ENCODE data around the gene ANKMY1.

DNA sequence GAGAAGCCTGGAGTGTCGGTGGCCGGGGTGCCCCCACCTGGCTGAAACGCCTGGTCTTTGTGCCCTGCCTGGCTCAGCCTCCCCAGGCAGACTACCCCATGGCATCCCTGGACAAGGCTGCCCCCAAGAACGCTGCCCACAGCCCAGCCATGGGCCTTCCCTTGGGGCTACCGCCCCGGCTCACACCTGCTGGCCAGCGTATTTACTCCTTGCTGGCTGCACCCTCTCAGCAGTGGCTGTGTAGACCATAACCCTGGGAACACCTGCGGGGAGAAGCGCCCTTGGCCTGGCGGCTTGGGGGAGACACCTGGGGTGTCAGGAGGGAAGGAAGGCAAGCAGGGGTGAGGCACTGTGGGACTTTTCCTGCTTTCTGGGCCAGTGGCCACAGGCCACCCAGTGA, 46.1 kb upstream of the ANKMY1 start:
- TF ChIP-seq EZH2 (IDR thresholded peaks at IDR 0.05; ENCODE audit: insufficient read depth, poor library complexity, severe bottlenecking) (no peak), EZH2phosphoT487 (IDR thresholded peaks at IDR 0.05; ENCODE audit: insufficient read depth, low read depth) (no peak)
